C4-2B (cell line): ENCODE results near the gene FCHO1.
A peak's percentile ranks its signal among the peaks of the same experiment; 100 is the strongest.

ENCODE experiments used
- H3K27ac ChIP-seq: fragments of 450-650 bp; 2 replicates; pipeline ENCODE4 v1.5.1; 2017
- ZFX ChIP-seq: fragments of 450-650 bp; IDR thresholded peaks from 2 replicates; pipeline ENCODE4 v1.6.1; 2017
- TF ChIP-seq, protein P1 (sequence below): fragments of 450-650 bp; conservative IDR thresholded peaks from 2 replicates; pipeline ENCODE4 v1.5.1; 2017; ENCODE audit warnings: mild to moderate bottlenecking

Gene FCHO1

DNA sequence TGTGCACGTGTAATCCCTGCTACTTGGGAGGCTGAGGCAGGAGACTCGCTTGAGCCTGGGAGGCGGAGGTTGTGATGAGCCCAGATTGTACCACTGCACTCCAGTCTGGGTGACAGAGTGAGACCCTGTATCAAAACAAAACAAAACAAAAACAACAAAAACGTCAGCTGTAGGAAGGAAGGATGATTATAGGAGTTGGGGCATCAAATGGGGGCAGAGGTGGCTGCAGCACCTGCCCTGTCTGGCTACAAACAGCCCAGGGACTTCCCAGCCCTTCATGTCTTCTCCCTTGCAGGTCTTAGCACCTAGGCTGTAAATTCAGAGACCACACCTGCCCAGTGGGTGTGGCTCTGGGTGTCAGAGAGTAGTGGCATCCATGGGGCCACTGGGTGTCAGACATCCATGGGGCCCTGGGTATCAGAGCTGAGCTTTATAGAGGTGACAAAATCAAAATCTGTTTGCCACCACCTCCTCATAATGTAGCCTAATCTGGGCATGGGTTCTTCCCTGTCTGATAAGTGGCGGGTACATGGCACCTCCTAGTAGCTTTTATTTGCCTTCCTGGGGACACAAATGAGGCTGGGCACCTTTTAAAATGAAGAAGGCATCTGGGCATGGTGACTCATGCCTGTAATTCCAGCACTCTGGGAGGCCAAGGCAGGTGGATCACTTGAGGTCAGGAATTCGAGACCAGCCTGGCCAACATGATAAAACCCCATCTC lies 38.9 kb downstream of the FCHO1 start:
- peak overlapping the region; percentile 12; the same call in 1 of the 2 replicates for H3K27ac ChIP-seq
- TF ChIP-seq, protein P1, sequence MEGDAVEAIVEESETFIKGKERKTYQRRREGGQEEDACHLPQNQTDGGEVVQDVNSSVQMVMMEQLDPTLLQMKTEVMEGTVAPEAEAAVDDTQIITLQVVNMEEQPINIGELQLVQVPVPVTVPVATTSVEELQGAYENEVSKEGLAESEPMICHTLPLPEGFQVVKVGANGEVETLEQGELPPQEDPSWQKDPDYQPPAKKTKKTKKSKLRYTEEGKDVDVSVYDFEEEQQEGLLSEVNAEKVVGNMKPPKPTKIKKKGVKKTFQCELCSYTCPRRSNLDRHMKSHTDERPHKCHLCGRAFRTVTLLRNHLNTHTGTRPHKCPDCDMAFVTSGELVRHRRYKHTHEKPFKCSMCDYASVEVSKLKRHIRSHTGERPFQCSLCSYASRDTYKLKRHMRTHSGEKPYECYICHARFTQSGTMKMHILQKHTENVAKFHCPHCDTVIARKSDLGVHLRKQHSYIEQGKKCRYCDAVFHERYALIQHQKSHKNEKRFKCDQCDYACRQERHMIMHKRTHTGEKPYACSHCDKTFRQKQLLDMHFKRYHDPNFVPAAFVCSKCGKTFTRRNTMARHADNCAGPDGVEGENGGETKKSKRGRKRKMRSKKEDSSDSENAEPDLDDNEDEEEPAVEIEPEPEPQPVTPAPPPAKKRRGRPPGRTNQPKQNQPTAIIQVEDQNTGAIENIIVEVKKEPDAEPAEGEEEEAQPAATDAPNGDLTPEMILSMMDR, result no peak
- TF ChIP-seq ZFX, result no peak

GRCh38 chr19:17794412-17794730 lies 43.1 kb downstream of the FCHO1 start:
- H3K27ac ChIP-seq, result no peak overlapping the region
- TF ChIP-seq, protein P1, result no peak

GRCh38 chr19:17794731-17795494 lies 43.6 kb downstream of the FCHO1 start, which contains the start of gene B3GNT3:
Gene B3GNT3, plus strand, starts transcription at chr19:17795138. Its CDS starts 12,670 bp downstream, at chr19:17807808.
- H3K27ac ChIP-seq, result no peak within 1 kb of the TSS
- TF ChIP-seq ZFX, result no peak
- TF ChIP-seq, protein P1, result no peak

- TF ChIP-seq, protein P1, result no peak
- TF ChIP-seq ZFX, result no peak
- no peak overlapping the region for H3K27ac ChIP-seq
Observed at GRCh38 chr19:17795495-17795856, 44.2 kb downstream of the FCHO1 start.

- no peak overlapping the region for H3K27ac ChIP-seq
- TF ChIP-seq, protein P1, result no peak
- TF ChIP-seq ZFX, result no peak
Observed at GRCh38 chr19:17796013-17796837, 44.9 kb downstream of the FCHO1 start.

- TF ChIP-seq, protein P1, result no peak
- no peak for TF ChIP-seq ZFX
- H3K27ac ChIP-seq, result no peak overlapping the region
Observed at GRCh38 chr19:17796838-17797423, 45.7 kb downstream of the FCHO1 start.
